Mesenchymal stem cell (in vitro differentiated cells and primary cell): ENCODE data around the gene MISP3.

Experiments
- DNase-seq: peaks from one replicate; pipeline ENCODE4 v3.0.0-alpha.2; 2013
- H2AFZ ChIP-seq: one replicate; pipeline ENCODE4 v1.6.1; 2013; ENCODE audit warnings: low read depth, mild to moderate bottlenecking, control low read depth, inconsistent platforms, low read length, moderate library complexity
- H2AK5ac ChIP-seq: 2 replicates; pipeline ENCODE4 v1.6.1; 2013; ENCODE audit warnings: low read length, moderate library complexity, mild to moderate bottlenecking, inconsistent platforms; ENCODE audit not compliant: severe bottlenecking
- H2BK120ac ChIP-seq: one replicate; pipeline ENCODE4 v1.6.1; 2013; ENCODE audit warnings: low read depth, mild to moderate bottlenecking, inconsistent platforms, low read length, moderate library complexity
- H2BK12ac ChIP-seq, 2 experiments: one replicate each; pipeline ENCODE4 v1.6.1; 2013; ENCODE audit warnings: inconsistent platforms in 2 of 2, low read length in 2 of 2, mild to moderate bottlenecking in 2 of 2, moderate library complexity in 2 of 2, control low read depth in 1 of 2
- H2BK15ac ChIP-seq: one replicate; pipeline ENCODE4 v1.6.1; 2013; ENCODE audit warnings: mild to moderate bottlenecking, low read depth, inconsistent platforms; ENCODE audit not compliant: poor library complexity, severe bottlenecking
- H2BK5ac ChIP-seq: 2 replicates; pipeline ENCODE4 v1.6.1; 2013; ENCODE audit warnings: low read depth, mild to moderate bottlenecking, low read length, control low read depth, inconsistent platforms; ENCODE audit not compliant: poor library complexity, severe bottlenecking
- H3K14ac ChIP-seq, 2 experiments: one replicate each; pipeline ENCODE4 v1.6.1; 2013; ENCODE audit warnings: inconsistent platforms in 2 of 2, low read length in 2 of 2, control low read depth in 1 of 2, mild to moderate bottlenecking in 1 of 2, moderate library complexity in 1 of 2
- H3K18ac ChIP-seq, 2 experiments: one replicate each; pipeline ENCODE4 v1.6.1; 2013; ENCODE audit warnings: inconsistent platforms in 2 of 2, low read length in 2 of 2, control low read depth in 1 of 2, low read depth in 1 of 2, mild to moderate bottlenecking in 1 of 2
- H3K23ac ChIP-seq, 2 experiments: one replicate each; pipeline ENCODE4 v1.6.1; 2013; ENCODE audit warnings: inconsistent platforms in 2 of 2, low read length in 2 of 2, mild to moderate bottlenecking in 2 of 2, moderate library complexity in 2 of 2, control low read depth in 1 of 2
- H3K27ac ChIP-seq: 2 replicates; pipeline ENCODE4 v1.5.1; 2013; ENCODE audit warnings: mild to moderate bottlenecking, moderate library complexity, low read length, control low read depth, inconsistent platforms; ENCODE audit not compliant: poor library complexity, severe bottlenecking
- H3K27me3 ChIP-seq, 2 experiments: 2 replicates each; pipeline versions ENCODE4 v1.6.1 to v1.7.0; 2013; ENCODE audit warnings: low read length in 2 of 2, mild to moderate bottlenecking in 2 of 2, moderate library complexity in 2 of 2, control low read depth in 1 of 2, inconsistent platforms in 1 of 2; ENCODE audit not compliant: control insufficient read depth in 1 of 2, insufficient read depth in 1 of 2
- H3K36me3 ChIP-seq, 2 experiments: 2 replicates each; pipeline versions ENCODE4 v1.6.1 to v1.7.0; 2013; ENCODE audit warnings: low read length in 2 of 2, control low read depth in 1 of 2, inconsistent platforms in 1 of 2, low read depth in 1 of 2, mild to moderate bottlenecking in 1 of 2; ENCODE audit not compliant: insufficient read depth in 2 of 2, control insufficient read depth in 1 of 2
- H3K4ac ChIP-seq, 2 experiments: one replicate each; pipeline ENCODE4 v1.6.1; 2013; ENCODE audit warnings: inconsistent platforms in 2 of 2, low read length in 2 of 2, mild to moderate bottlenecking in 2 of 2, moderate library complexity in 2 of 2, control low read depth in 1 of 2, low read depth in 1 of 2
- H3K4me1 ChIP-seq: 2 replicates; pipeline ENCODE4 v1.6.1; 2013; ENCODE audit warnings: low read depth, low read length, control low read depth; ENCODE audit not compliant: control insufficient read depth, insufficient read depth
- H3K4me2 ChIP-seq: 2 replicates; pipeline ENCODE4 v1.6.1; 2013; ENCODE audit warnings: low read length, mild to moderate bottlenecking, inconsistent platforms; ENCODE audit not compliant: poor library complexity, severe bottlenecking
- H3K4me3 ChIP-seq, 2 experiments: 2 replicates each; pipeline versions ENCODE4 v1.5.1 to v1.7.0; 2013; ENCODE audit warnings: low read length in 2 of 2, mild to moderate bottlenecking in 2 of 2, control low read depth in 1 of 2, low read depth in 1 of 2; ENCODE audit not compliant: insufficient read depth in 1 of 2
- H3K79me1 ChIP-seq: replicated peaks from 2 replicates; pipeline ENCODE4 v1.6.1; 2013; ENCODE audit warnings: mild to moderate bottlenecking, control low read depth, low read length, inconsistent platforms; ENCODE audit not compliant: poor library complexity, severe bottlenecking
- H3K9ac ChIP-seq: 2 replicates; pipeline ENCODE4 v1.7.0; 2013; ENCODE audit warnings: mild to moderate bottlenecking, low read length, moderate library complexity
- H3K9me3 ChIP-seq: 2 replicates; pipeline ENCODE4 v1.7.0; 2013; ENCODE audit warnings: mild to moderate bottlenecking, low read length; ENCODE audit not compliant: control insufficient read depth
- H4K8ac ChIP-seq: one replicate; pipeline ENCODE4 v1.6.1; 2013; ENCODE audit warnings: inconsistent platforms, mild to moderate bottlenecking, low read length, moderate library complexity
- H4K91ac ChIP-seq: one replicate; pipeline ENCODE4 v1.6.1; 2013; ENCODE audit warnings: mild to moderate bottlenecking, low read length, inconsistent platforms
- WGBS: methylation state at CpG from one replicate; pipeline ENCODE4 v1.1.7; 2013; ENCODE audit warnings: mixed read lengths; 5-methylcytosine and 5-hydroxymethylcytosine counted together

MISP3 gene

GRCh38 chr19:14089662-14090508 is 17.3 kb downstream of the MISP3 start:
- Histone ChIP-seq H4K91ac (no peak overlapping the region), H3K4me1 (peaks cover 13% of the 10 kb centered on the region), H3K4ac (no peak overlapping the region), H3K14ac (peak overlapping the region in 1 of 2 experiments; percentile 68), H4K8ac (no peak overlapping the region), H2BK12ac (no peak overlapping the region), H2BK15ac (no peak overlapping the region), H3K27me3 (no peaks in the 10 kb centered on the region), H2BK5ac (no peak overlapping the region), H3K18ac (peak overlapping the region; percentile 75 to 86), H3K4me2 (peak overlapping the region; percentile 77), H3K23ac (no peak overlapping the region), H2AK5ac (no peak overlapping the region), H2AFZ (no peak overlapping the region), H3K4me3 (peak overlapping the region; percentile 73 to 75), H3K9ac (peak overlapping the region; percentile 62), H3K79me1 (peaks cover 8% of the 10 kb centered on the region), H2BK120ac (peak overlapping the region; percentile 61), H3K27ac (no peak overlapping the region), H3K9me3 (peaks cover 8% of the 10 kb centered on the region), H3K36me3 (peaks cover 16 to 26% of the 10 kb centered on the region in 2 experiments)
- peak; percentile 74 for DNase-seq
- WGBS = under 1% methylated on average over 49 of the region's 142 CpGs

GRCh38 chr19:14090509-14091080 is 18.0 kb downstream of the MISP3 start, which contains the start of gene SAMD1:
Gene SAMD1, minus strand, starts transcription at chr19:14090751.
- peaks cover 16 to 28% of the 10 kb centered on the region in 2 experiments for H3K36me3 ChIP-seq
- peak within 1 kb of the TSS; percentile 18 to 66 for H2BK12ac ChIP-seq
- WGBS = no CpG with 5 or more reads among the region's 65 CpGs
- H2AFZ ChIP-seq = no peak within 1 kb of the TSS
- H3K4me3 ChIP-seq = peak within 1 kb of the TSS; percentile 88 to 89
- peak within 1 kb of the TSS; percentile 52 for H2BK15ac ChIP-seq
- peaks cover 8% of the 10 kb centered on the region for H3K9me3 ChIP-seq
- H4K91ac ChIP-seq = peak within 1 kb of the TSS; percentile 57
- peak within 1 kb of the TSS; percentile 58 for H3K27ac ChIP-seq
- H3K4me2 ChIP-seq = peak within 1 kb of the TSS; percentile 77
- H2AK5ac ChIP-seq = no peak within 1 kb of the TSS
- H2BK120ac ChIP-seq = peak within 1 kb of the TSS; percentile 71
- H3K18ac ChIP-seq = peak within 1 kb of the TSS; percentile 80 to 91
- peak; percentile 91 for DNase-seq
- peaks cover 8% of the 10 kb centered on the region for H3K79me1 ChIP-seq
- H2BK5ac ChIP-seq = no peak within 1 kb of the TSS
- H3K4me1 ChIP-seq = peaks cover 13% of the 10 kb centered on the region
- peak within 1 kb of the TSS; percentile 12 to 87 for H3K4ac ChIP-seq
- H4K8ac ChIP-seq = peak within 1 kb of the TSS; percentile 84
- peak within 1 kb of the TSS in 1 of 2 experiments; percentile 96 for H3K23ac ChIP-seq
- peak within 1 kb of the TSS in 1 of 2 experiments; percentile 68 for H3K14ac ChIP-seq
- H3K9ac ChIP-seq = peak within 1 kb of the TSS; percentile 90
- H3K27me3 ChIP-seq = no peaks in the 10 kb centered on the region

GRCh38 chr19:14091081-14091812 is 18.7 kb downstream of the MISP3 start:
- Histone ChIP-seq H3K14ac (peak overlapping the region in 1 of 2 experiments; percentile 51), H2BK5ac (no peak overlapping the region)

More at GRCh38 chr19:14091081-14091812, 18.7 kb downstream of the MISP3 start:
- no peak overlapping the region for H2AK5ac ChIP-seq
- H3K4me3 ChIP-seq = peak overlapping the region; percentile 88 to 89
- under 1% methylated on average over 47 of the region's 72 CpGs for WGBS
- H3K9ac ChIP-seq = peak overlapping the region; percentile 90
- H3K79me1 ChIP-seq = peaks cover 8% of the 10 kb centered on the region
- peaks cover 16 to 32% of the 10 kb centered on the region in 2 experiments for H3K36me3 ChIP-seq
- H3K27me3 ChIP-seq = no peaks in the 10 kb centered on the region
- peak overlapping the region; percentile 12 to 87 for H3K4ac ChIP-seq
- H3K27ac ChIP-seq = peak overlapping the region; percentile 13
- H4K91ac ChIP-seq = peak overlapping the region; percentile 57
- H3K4me1 ChIP-seq = peaks cover 13% of the 10 kb centered on the region
- H2BK120ac ChIP-seq = peak overlapping the region; percentile 71
- peak overlapping the region; percentile 56 for H3K4me2 ChIP-seq
- H3K9me3 ChIP-seq = peaks cover 8% of the 10 kb centered on the region
- H2AFZ ChIP-seq = no peak overlapping the region
- H3K23ac ChIP-seq = peak overlapping the region in 1 of 2 experiments; percentile 96
- H3K18ac ChIP-seq = peak overlapping the region; percentile 80 to 91
- peak overlapping the region; percentile 52 for H2BK15ac ChIP-seq
- H2BK12ac ChIP-seq = peak overlapping the region; percentile 18 to 66
- H4K8ac ChIP-seq = peak overlapping the region; percentile 84
- DNase-seq = peak; percentile 77
